HG03135 (cell line): ENCODE results near the gene SLC30A7.
"Not testable (repeated sequence)": the region's sequence is repeated elsewhere in the genome, so short reads cannot be mapped to it uniquely, and the experiment has no call there.

ENCODE experiments used
- ATAC-seq: cut with Tn5 transposase; IDR thresholded peaks from one replicate; pipeline ENCODE4 v1.9.1; 2021; ENCODE audit warnings: mild to moderate bottlenecking, moderate library complexity; ENCODE audit not compliant: unreplicated experiment

Gene SLC30A7

GRCh38 chr1:100936194-100936967 lies 40.5 kb downstream of the SLC30A7 start:
- ATAC-seq, result no peak

- no peak for ATAC-seq
Observed at GRCh38 chr1:100941098-100941527, 45.2 kb downstream of the SLC30A7 start.

GRCh38 chr1:100941580-100942216 lies 45.8 kb downstream of the SLC30A7 start:
- ATAC-seq, result no peak

GRCh38 chr1:100942304-100943046 lies 46.6 kb downstream of the SLC30A7 start:
- no peak for ATAC-seq

GRCh38 chr1:100943533-100943932 lies 47.6 kb downstream of the SLC30A7 start:
- no peak for ATAC-seq

- not testable (repeated sequence) for ATAC-seq
Observed at GRCh38 chr1:100946064-100946463, 50.2 kb downstream of the SLC30A7 start.

GRCh38 chr1:100947816-100948215 lies 51.9 kb downstream of the SLC30A7 start:
- not testable (repeated sequence) for ATAC-seq

GRCh38 chr1:100948721-100949405 lies 53.0 kb downstream of the SLC30A7 start:
- ATAC-seq, result not testable (repeated sequence)

GRCh38 chr1:100949515-100950158 lies 53.7 kb downstream of the SLC30A7 start:
- peak; percentile 82 for ATAC-seq

GRCh38 chr1:100950337-100950736 lies 54.4 kb downstream of the SLC30A7 start:
- ATAC-seq, result no peak

GRCh38 chr1:100950781-100951180 lies 54.9 kb downstream of the SLC30A7 start:
- no peak for ATAC-seq

GRCh38 chr1:100952104-100952745 lies 56.3 kb downstream of the SLC30A7 start:
- no peak for ATAC-seq

GRCh38 chr1:100952970-100953369 lies 57.1 kb downstream of the SLC30A7 start:
- not testable (repeated sequence) for ATAC-seq

GRCh38 chr1:100953960-100954730 lies 58.3 kb downstream of the SLC30A7 start:
- no peak for ATAC-seq

- no peak for ATAC-seq
Observed at GRCh38 chr1:100955322-100955721, 59.4 kb downstream of the SLC30A7 start.

- no peak for ATAC-seq
Observed at GRCh38 chr1:100959502-100960060, 63.7 kb downstream of the SLC30A7 start.

GRCh38 chr1:100960098-100960497 lies 64.2 kb downstream of the SLC30A7 start:
- ATAC-seq, result no peak

- ATAC-seq, result no peak
Observed at GRCh38 chr1:100968621-100969020, 72.7 kb downstream of the SLC30A7 start.

GRCh38 chr1:100969327-100969726 lies 73.4 kb downstream of the SLC30A7 start:
- ATAC-seq, result no peak
